Brain pericyte (primary cell): Measurements from ENCODE around the gene FANCD2OS.
"Not testable (repeated sequence)": the region's sequence is repeated elsewhere in the genome, so short reads cannot be mapped to it uniquely, and the experiment has no call there.

Experiments
- DNase-seq: peaks from one replicate; pipeline ENCODE4 v3.0.0-alpha.2; 2012; ENCODE audit warnings: low read depth, low spot score

Gene FANCD2OS, protein sequence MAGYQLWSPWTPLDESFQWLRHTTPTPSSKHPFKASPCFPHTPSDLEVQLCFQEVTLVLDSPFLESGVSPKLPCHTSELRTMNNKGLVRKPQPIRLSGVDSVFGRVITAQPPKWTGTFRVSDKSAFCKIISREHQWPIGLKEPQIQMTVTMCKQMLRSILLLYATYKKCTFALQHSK

GRCh38 chr3:10108091-10108490 lies at the start of gene FANCD2OS:
Gene FANCD2OS, minus strand, starts transcription at chr3:10108255. Its CDS starts 3,481 bp downstream, at chr3:10104774.
- DNase-seq = no peak

- DNase-seq = no peak
Observed at GRCh38 chr3:10157031-10157430, 49.0 kb upstream of the FANCD2OS start.

DNA sequence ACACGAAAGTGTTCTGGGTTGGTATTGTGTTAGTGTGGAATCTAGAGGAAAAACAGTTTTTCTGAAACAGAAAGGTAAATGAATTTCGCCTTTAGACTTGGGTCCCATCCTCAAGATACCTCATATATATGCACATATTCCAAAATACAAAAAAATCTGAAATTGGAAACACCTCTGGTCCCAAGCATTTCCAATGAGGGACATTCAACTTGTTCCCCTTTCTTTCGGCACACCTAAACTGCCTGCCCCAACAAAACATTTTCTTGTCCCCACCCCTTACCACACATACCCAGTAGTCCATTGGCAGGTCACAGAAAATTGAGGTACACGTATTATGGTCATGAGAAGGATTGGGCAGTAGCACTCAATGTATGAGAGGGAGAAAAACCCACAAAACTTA lies 47.6 kb upstream of the FANCD2OS start:
- no peak for DNase-seq

DNA sequence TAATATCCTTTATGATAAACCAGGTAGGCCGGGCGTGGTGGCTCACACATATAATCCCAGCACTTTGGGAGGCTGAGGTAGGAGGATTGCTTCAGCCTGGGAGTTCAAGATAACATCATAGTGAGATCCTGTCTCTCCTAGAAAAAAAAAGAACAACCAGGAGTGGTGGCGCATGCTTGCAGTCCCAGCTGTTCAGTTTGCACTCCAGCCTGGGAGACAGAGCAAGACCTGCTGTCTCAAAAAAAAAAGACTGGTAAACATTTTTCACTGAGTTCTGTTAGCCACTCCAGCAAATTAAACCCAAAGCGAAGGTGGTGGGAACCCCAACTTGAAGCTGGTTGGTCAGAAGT lies 47.0 kb upstream of the FANCD2OS start:
- no peak for DNase-seq

DNA sequence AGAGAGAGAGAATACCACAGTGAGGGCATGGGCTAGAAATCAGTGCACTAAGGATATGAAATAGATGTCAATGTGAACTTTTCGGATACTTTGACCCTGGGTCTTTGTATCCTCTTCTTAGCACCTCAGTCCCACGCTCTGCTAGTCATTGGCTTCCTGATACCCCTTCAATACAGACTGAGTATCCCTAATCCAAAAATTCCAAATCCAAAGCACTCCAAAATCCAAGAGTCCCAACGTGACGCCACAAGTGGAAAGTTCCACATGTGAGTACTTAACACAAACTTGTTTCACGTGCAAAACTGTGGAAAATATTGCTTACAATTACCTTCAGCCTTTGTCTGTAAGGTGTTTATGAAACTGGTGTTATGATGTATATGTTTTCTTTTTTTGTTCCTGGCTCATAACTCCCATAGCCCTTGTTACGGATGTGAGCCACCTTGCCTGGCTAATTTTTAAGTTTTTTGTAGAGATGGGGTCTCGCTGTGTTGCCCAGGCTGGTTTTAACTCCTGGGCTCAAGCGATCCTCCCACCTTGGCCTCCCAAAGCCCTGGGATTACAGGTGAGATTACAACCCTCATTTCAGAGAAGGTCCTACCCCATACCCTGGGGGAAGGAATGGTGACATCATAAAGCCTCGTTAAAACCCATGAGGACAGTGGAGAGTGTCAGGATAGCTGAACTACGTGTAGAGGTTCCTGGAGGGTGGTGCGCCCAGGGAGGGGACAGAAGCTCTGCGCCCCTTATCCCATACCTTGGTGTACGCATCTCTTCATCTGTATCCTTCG lies 46.5 kb upstream of the FANCD2OS start:
- no peak for DNase-seq

DNA sequence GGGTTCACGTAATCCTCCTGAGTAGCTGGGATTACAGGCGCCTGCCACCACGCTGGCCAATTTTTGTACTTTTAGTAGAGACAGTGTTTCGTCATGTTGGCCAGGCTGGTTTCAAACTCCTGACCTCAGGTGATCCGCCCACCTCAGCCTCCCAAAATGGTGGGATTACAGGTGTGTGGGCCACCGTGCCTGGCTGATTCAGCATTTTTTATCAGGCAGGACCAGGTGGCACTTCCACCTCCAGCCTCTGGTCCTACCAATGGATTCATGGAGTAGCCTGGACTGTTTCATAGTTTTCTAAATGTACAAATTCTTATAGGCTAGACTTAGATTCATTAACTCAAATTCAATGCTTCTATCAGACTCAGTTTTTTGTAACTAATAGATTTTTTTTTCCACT lies 42.9 kb upstream of the FANCD2OS start:
- DNase-seq = no peak

DNA sequence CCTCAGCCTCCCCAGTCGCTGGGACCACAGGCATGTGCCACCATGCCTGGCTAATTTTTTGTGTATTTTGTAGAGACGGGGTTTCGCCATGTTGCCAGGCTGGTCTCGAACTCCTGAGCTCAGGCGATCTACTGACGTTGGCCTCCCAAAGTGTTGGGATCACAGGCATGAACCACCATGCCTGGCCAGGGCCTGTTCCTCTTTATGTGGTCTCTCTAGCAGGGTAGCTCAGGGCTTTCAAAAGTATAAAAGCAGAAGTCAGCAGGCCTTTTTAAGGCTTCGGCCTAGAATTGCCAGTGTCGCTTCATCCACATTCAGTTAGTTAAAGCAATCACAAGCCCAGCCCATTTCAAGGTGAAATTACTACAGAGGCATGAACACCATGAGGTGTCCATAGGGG lies 41.2 kb upstream of the FANCD2OS start:
- DNase-seq = no peak

DNA sequence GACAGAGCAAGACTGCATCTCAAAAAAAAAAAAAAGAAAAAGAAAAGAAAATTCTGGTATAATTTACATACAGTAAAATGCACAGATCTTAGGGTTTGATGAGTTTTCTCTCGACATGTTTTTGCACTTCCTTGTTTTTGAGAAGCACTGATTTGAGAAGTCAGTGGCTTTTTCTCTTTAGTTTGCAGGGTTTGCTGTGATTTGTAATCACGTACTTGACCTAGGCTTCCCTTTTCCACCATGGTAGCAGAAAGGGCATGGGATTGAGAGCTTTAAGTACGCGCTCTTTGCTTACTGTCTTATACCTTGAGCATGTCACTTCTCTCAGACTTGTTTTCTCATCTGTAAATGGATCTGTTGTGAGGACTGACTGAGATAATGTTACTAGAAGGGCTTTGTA lies 37.6 kb upstream of the FANCD2OS start:
- DNase-seq = no peak

DNA sequence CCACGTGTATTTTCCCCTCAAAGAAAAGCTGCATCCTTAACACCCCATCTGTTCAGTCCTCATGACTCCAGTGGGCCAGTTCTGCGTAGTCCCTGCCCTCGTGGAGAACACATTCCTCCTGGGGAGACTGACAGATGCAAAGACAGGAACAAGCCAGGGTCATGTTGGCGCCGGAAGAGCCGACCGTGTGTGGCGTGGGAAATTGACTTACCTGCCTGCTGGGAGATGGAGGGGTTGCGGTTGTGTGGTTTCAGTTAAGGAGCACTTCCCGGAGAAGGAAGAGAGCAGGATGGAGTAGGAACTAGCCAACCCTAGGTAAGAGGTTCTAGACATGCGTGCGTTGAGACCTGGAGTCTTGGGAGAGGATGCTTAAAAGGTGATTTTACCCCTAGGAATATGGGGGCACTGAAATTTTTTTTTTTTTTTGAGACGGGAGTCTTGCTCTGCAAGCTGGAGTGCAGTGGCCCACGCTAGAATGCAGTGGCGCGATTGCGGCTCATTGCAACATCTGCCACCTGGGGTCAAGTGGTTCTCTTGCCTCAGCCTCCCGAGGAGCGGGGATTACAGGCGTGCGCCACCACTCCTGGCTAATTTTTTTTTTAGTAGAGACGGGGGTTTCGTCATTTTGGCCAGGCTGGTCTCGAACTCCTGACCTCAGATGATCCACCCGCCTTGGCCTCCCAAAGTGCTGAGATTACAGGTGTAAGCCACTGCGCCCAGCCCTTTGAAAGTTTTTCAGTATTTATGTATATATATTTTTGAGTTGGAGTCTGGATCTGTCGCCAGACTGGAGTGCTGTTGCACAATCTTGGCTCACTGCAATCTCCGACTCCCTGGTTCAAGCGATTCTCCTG lies 34.9 kb upstream of the FANCD2OS start:
- no peak for DNase-seq

- no peak for DNase-seq
Observed at GRCh38 chr3:10140996-10141546, 33.0 kb upstream of the FANCD2OS start.

DNA sequence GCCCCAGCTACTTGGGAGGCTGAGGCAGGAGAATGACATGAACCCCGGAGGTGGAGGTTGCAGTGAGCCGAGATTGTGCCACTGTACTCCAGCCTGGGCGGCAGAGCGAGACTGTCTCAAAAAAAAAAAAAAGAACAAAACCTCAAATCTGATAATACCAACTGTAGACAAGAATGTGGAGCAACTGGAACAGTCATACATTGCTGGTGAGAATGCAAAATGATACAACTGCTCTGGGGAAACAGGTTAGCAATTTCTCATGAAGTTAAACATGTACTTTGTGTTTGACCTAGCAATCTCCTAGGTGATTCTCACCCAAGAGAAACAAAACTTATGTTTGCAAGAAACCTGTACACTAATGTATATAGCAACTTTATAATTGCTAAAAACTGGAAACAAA lies 29.1 kb upstream of the FANCD2OS start:
- no peak for DNase-seq

DNA sequence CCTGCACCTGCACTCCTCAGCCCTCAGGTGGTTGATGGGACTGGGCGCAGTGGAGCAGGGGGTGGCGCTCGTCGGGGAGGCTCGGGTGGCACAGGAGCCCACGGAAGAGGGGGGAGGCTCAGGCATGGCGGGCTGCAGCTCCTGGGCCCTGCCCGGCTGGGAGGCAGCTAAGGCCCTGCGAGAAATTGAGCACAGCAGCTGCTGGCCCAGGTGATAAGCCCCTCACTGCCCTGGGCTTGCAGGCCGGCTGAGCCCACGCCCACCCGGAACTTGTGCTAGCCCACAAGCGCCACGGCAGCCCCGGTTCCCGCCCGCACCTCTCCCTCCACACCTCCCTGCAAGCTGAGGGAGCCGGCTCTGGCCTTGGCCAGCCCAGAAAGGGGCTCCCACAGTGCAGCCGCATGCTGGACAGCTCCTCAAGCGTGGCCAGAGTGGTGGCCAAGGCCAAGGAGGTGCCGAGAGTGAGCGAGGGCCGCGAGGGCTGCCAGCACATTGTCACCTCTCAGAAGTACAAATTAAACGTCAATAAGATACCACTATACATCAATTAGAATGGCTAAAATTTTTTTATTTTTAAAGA lies 28.5 kb upstream of the FANCD2OS start:
- DNase-seq = no peak

DNA sequence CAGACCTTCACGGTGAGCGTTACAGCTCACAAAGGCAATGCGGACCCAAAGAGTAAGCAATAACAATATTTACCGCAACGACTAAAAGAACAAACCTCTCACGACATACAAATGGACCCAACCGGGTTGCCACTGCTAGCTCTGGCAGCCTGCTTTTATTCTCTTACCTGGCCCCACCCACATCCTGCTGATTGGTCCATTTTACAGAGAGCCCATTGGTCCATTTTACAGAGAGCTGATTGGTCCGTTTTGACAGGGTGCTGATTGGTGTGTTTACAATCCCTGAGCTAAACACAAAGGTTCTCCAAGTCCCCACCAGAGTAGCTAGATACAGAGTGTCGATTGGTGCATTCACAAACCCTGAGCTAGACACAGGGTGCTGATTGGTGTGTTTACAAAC lies 27.8 kb upstream of the FANCD2OS start:
- DNase-seq = not testable (repeated sequence)

GRCh38 chr3:10122724-10123123 lies 14.7 kb upstream of the FANCD2OS start:
- DNase-seq = no peak

GRCh38 chr3:10121064-10121463 lies 13.0 kb upstream of the FANCD2OS start:
- DNase-seq = no peak

- DNase-seq = no peak
Observed at GRCh38 chr3:10119376-10119775, 11.3 kb upstream of the FANCD2OS start.

GRCh38 chr3:10116928-10117327 lies 8.9 kb upstream of the FANCD2OS start:
- no peak for DNase-seq

DNA sequence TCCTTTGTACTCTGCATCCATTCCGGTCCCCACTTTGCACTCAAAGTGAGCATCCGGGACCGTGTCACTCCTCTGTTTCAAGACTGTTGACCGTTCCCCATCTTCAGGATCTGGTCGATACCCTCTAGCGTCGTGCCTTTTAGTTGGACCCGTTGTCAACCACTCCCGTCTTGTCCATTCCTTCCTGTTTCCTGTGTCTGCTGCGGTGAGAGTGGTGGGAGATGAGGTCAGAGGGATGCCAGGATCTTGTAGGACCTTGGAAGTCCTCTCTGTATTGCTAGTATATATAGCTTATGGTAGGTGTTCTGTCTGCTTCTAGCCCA lies 8.0 kb upstream of the FANCD2OS start:
- DNase-seq = no peak

- peak; percentile 82 for DNase-seq
Observed at GRCh38 chr3:10115326-10116137, 7.5 kb upstream of the FANCD2OS start, which contains the start of gene BRK1. Gene BRK1, plus strand, starts transcription at chr3:10115675. Its CDS starts 27 bp downstream, at chr3:10115702.

DNA sequence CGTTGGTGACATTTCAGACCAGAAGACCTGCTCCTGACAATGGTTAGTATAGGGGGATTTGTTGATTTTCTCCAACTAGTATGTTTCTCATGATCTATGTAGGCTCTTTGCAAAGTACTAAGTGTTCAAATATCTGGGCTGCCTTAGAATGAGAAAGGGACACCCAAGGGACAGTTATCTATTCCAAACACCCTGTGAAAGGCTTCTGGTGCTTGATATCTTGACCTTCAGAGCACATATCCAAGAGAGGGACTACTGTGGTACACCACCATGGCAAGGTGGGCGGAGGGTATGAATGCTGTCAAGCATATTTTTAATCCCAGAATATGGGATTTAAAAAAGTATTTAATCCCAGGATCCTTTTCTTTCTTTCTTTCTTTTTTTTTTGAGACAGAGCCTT lies 1.1 kb downstream of the FANCD2OS start:
- no peak for DNase-seq

DNA sequence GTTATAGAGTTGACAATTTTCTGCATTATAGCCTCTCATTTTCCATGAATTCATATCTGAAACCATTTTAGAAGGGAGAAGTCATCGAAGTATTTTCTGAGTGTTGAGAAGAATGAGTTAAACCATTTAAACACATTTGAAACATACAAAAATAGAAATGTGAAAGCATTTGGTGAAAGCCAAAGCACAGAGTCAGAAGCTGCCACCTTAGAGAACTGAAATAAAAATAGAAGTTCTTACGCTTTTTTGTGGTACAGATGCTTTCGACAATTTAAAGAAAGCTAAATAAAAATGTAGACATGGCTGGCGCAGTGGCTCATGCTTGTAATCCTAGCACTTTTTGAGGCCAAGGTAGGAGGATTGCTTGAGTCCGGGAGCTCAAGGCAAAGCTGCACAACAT lies 9.0 kb downstream of the FANCD2OS start:
- DNase-seq = no peak
